RWPE2 (cell line): ENCODE data around the gene PDE9A.
A peak's percentile ranks its signal among the peaks of the same experiment; 100 is the strongest.

Experiments used
- ATAC-seq: fragments of 200-7000 bp; cut with Tn5 transposase; 3 replicates; pipeline ENCODE4 v1.9.1; 2021; ENCODE audit warnings: low read depth
- DNase-seq: peaks from one replicate; pipeline ENCODE4 v3.0.0-alpha.2; 2020; ENCODE audit warnings: low spot score
- H3K27ac ChIP-seq: fragments of 450-650 bp; 2 replicates; pipeline ENCODE4 v1.5.1; 2017; ENCODE audit warnings: mild to moderate bottlenecking; ENCODE audit not compliant: poor library complexity, severe bottlenecking
- H3K27me3 ChIP-seq: fragments of 250-450 bp; sonication (Bioruptor Pico); 2 replicates; pipeline ENCODE4 v1.5.1; 2021; ENCODE audit warnings: mild to moderate bottlenecking, moderate library complexity; ENCODE audit not compliant: insufficient read depth, poor library complexity, severe bottlenecking
- H3K36me3 ChIP-seq: fragments of 250-450 bp; sonication (Bioruptor Pico); 2 replicates; pipeline ENCODE4 v1.5.1; 2020; ENCODE audit warnings: low read depth, mild to moderate bottlenecking, moderate library complexity
- H3K4me1 ChIP-seq: fragments of 250-450 bp; sonication (Bioruptor Pico); 2 replicates; pipeline ENCODE4 v1.5.1; 2021; ENCODE audit warnings: mild to moderate bottlenecking, moderate library complexity; ENCODE audit not compliant: insufficient read depth, poor library complexity, severe bottlenecking
- H3K4me3 ChIP-seq: fragments of 250-450 bp; sonication (Bioruptor Pico); 2 replicates; pipeline ENCODE4 v1.5.1; 2021; ENCODE audit warnings: mild to moderate bottlenecking, moderate library complexity; ENCODE audit not compliant: severe bottlenecking
- H3K9me3 ChIP-seq: fragments of 250-450 bp; sonication (Bioruptor Pico); 2 replicates; pipeline ENCODE4 v1.5.1; 2021; ENCODE audit warnings: mild to moderate bottlenecking, moderate library complexity; ENCODE audit not compliant: severe bottlenecking
- TF ChIP-seq, protein P1 (sequence below): fragments of 450-650 bp; IDR thresholded peaks from one replicate; pipeline ENCODE4 v1.5.1; 2017; ENCODE audit warnings: mild to moderate bottlenecking, moderate library complexity; ENCODE audit not compliant: poor library complexity, severe bottlenecking

The PDE9A gene

DNA sequence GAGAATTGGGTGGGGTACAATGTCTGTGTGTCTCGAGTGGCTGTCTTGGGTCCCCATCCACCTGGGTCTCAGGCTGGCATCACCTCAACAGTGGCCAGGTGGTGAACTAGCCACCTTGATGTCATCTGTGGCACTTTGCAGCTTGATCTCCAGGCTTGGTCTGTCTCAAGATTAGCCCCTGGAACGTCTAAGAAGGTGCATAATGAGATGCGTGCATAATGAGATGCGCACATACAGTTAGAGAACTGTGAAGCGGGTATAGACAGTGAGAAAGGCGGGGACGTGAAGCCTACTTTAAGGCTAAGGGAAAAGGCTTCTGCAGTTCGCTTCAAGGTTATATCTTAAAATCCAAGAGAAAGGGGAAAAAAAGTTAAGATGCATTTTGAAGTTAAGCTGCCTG is 127.2 kb downstream of the PDE9A start:
- ATAC-seq (no peak), DNase-seq (no peak)
- Histone ChIP-seq H3K4me3 (no peak overlapping the region), H3K36me3 (no peaks in the 10 kb centered on the region), H3K27me3 (peaks cover 24% of the 10 kb centered on the region), H3K9me3 (no peaks in the 10 kb centered on the region), H3K4me1 (no peaks in the 10 kb centered on the region), H3K27ac (no peak overlapping the region)
- TF ChIP-seq, protein P1, sequence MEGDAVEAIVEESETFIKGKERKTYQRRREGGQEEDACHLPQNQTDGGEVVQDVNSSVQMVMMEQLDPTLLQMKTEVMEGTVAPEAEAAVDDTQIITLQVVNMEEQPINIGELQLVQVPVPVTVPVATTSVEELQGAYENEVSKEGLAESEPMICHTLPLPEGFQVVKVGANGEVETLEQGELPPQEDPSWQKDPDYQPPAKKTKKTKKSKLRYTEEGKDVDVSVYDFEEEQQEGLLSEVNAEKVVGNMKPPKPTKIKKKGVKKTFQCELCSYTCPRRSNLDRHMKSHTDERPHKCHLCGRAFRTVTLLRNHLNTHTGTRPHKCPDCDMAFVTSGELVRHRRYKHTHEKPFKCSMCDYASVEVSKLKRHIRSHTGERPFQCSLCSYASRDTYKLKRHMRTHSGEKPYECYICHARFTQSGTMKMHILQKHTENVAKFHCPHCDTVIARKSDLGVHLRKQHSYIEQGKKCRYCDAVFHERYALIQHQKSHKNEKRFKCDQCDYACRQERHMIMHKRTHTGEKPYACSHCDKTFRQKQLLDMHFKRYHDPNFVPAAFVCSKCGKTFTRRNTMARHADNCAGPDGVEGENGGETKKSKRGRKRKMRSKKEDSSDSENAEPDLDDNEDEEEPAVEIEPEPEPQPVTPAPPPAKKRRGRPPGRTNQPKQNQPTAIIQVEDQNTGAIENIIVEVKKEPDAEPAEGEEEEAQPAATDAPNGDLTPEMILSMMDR: no peak

DNA sequence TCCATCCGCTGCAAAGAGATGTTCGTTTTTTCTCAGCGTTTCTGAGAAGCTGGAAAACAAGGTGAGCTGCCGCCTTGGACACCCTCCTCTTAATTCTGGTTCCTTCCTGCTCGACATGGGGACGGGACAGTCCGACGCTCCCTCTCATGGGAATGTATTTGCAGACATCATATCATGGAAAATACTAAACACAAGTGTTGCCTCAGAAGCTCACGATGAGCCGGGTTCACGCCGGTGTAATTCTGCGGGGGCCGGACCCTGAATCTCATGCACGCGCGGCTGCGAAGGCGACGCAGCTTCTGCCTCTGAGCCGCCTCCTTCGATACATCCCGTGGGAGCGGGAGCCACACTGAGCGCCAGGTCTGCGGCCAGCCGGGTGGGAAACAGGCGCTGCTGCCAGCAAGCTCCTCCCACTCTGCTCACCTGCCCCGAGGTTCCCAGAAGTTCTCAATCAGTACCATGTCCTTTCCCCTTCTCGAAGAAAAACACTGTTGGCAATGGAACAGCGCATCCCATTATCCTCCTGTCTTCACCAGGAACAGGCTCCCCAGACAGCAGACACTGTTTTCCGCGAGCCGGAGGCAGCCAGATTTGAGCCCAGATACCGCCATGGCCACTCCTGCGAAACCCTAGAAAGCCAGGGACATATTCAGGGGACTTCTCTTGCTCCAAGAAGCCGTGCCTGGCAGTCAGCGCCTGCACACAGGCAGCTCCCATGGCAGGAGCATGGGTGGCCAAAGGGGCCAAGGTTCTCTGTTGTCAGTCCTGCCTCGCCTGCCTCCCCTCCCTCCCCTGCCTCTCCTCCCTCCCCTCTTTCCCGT is 127.9 kb downstream of the PDE9A start:
- Histone ChIP-seq H3K4me1 (no peaks in the 10 kb centered on the region), H3K4me3 (no peak overlapping the region), H3K9me3 (no peaks in the 10 kb centered on the region), H3K36me3 (no peaks in the 10 kb centered on the region), H3K27ac (no peak overlapping the region), H3K27me3 (peaks cover 24% of the 10 kb centered on the region)
- ATAC-seq (peak; percentile 66), DNase-seq (no peak)
- TF ChIP-seq, protein P1: no peak

DNA sequence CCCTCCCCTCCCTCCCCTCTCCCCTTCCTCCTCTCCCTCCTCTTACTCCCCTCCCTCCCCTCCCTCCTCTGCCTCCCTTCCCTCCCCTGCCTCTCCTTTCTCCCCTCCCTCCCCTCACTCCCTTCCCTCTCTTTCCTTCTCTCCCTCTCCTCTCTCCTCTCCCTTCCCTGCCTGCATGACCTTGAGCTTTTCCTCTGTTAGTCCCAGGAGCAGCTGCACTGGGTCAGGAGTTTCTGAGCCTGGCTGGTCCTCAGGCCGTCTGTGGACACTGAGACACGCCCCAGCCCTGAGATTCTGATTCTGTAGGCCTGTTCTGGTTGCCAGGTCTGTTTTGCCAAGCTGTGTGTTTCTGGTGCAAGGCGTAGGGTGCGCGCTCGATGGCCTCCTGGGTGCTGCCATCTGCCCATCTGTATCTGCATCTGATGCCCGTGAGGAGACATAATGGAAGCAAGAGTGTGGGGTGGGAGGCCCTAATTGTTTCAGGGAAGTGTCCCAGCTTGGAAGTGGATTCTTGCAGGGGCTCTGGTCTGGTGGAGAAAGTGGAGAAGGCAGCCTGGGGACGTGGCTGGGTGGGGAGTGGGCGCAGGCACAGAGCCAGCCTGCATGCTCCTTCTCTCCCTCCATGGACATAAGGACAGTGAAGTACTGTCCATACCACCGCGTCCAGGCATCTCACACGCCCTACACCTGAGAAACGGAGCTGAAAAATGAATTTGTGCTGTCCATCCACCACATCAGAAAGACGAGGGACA is 128.7 kb downstream of the PDE9A start:
- peaks cover 24% of the 10 kb centered on the region for H3K27me3 ChIP-seq
- ATAC-seq (no peak), DNase-seq (no peak)

DNA sequence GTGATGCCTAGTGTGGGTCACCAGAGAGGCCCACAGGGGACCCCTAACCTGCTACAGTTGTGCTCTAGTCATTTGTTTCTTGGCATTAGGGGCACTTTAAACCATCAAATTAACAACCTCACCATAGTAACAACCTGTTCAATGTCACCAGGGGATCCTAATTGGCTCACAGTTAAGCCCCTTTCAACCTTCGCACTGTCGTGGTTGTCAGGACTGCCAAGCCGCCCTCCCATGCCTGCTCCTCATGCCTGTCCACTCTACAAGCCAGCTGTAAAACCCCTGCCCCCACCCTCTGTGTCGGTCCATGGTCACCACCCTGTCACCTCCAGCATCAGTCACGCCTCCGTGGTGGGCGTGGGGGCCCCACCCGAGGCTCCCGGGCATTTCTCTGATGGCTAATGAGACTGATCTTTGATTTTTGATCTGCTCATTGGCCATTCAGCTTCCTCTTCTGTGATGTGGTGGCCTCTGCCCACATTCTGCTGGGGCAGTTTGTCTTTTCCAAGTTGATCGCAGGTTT is 129.4 kb downstream of the PDE9A start:
- no peak overlapping the region for H3K4me3 ChIP-seq
- peaks cover 24% of the 10 kb centered on the region for H3K27me3 ChIP-seq
- ATAC-seq: no peak
- H3K4me1 ChIP-seq: no peaks in the 10 kb centered on the region
- no peaks in the 10 kb centered on the region for H3K9me3 ChIP-seq
- TF ChIP-seq, protein P1: no peak
- no peak for DNase-seq
- no peaks in the 10 kb centered on the region for H3K36me3 ChIP-seq
- H3K27ac ChIP-seq: no peak overlapping the region

More for the DNA sequence above, 128.7 kb downstream of the PDE9A start:
- Histone ChIP-seq H3K4me3 (no peak overlapping the region), H3K27ac (no peak overlapping the region), H3K36me3 (no peaks in the 10 kb centered on the region), H3K9me3 (no peaks in the 10 kb centered on the region), H3K4me1 (no peaks in the 10 kb centered on the region)
- TF ChIP-seq, protein P1: no peak
